Smooth muscle cell of the brain vasculature (primary cell): ENCODE results near the gene MAT2A.
A peak's percentile ranks its signal among the peaks of the same experiment; 100 is the strongest.
"Not testable (repeated sequence)": the region's sequence is repeated elsewhere in the genome, so short reads cannot be mapped to it uniquely, and the experiment has no call there.

Experiments
- DNase-seq: peaks from one replicate; pipeline ENCODE4 v3.0.0-alpha.2; 2012; ENCODE audit warnings: low read depth, low spot score

MAT2A gene

DNA sequence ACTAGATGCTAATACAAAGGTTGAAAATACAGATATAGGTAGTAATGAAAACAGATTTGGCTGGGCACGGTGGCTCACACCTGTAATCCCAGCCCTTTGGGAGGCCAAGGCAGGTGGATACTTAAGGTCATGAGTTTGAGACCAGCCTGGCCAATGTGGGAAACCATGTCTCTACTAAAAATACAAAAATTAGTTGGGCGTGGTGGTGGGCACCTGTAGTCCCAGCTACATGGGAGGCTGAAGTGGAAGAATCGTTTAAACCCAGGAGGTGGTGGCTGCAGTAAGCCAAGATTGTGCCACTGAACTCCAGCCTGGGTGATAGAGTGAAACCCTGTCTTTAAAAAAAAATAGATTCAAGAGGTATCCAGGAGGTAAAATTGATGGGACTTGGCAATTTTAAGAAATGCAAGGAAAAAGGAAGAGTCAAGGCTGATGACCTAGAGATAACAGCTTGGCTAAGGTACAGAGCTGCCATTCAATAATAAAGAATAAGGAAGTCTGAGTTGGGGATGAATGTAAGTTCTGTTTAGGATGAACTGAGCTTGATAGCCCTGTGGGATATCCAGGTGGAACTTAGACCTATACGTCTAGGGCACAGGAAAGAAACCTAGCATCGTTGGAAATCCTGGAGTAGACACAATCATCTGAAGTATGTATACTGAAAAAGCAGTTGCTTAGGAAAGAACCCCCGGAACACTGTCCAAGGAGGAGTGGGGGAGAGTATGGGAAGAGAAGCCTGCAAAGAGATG lies 9.1 kb downstream of the MAT2A start:
- no peak for DNase-seq

DNA sequence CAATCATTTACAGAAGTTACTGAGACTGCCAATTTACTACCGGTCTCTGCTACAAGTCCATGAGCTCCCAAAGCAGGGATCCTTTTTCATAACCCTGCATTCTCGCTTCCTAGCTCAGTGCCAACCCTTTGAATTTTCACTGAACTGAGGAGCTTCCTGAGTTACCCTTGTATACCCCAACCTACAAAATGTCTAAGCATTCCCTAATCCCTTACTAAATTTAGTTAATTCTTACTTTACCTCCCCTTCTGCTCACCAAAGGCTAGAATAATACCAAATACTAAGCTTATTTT lies 9.6 kb downstream of the MAT2A start:
- DNase-seq: no peak

DNA sequence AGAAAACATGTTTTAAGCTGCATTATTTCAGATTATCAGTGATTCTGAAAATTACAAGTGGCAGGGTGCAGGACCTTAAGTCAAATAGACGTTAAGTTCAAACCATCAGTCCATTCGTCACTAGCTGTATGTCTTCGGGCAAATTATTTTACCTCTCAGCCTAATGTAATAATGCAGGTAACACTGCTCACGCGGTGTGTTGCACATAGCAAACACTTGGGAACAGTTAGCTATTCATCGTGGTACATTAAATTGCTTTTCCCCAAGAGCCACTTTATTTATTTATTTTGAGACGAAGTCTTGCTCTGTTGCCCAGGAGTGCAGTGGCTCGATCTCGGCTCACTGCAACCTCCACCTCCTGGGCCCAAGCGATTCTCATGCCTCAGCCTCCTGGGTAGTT lies 10.1 kb downstream of the MAT2A start:
- DNase-seq: no peak

DNA sequence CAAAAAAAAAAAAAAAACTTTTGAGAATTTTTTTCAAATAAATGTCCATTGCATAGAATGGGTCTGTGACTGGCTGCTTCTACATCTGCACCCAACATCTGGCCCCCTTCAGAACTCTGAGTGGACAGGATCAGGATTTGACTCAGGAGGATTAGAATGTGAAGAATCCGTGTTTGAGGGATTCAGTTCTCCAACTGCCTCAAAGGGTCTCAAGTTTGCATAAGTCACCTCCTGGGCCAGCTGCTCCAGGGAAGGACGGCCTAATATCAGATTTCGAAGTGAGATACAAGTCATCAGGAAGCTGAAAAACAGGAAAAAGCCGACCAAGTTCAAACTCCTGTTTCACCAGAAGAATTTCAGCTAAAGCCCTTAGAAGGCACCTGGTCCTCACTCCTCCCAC lies 10.9 kb downstream of the MAT2A start:
- DNase-seq: peak; percentile 50

DNA sequence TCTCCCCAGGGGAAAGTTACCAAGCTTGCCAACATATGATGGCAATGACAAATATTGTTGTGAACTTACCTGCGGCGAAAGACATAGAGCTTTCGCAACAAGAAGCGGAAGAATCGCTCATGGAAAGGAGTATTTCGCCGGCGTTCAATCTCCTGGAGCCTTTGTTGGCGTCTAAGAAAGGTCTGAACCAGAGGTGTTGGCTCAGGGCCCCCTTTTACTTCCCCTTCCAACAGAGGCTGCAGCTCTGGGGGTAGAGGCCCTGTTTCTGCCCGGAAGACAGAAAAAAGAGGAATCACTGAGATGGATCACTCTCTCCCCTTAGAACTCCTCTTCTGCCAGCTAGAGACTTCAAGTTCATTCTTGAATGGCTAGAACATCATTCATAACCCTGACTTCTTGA lies 11.5 kb downstream of the MAT2A start:
- no peak for DNase-seq

DNA sequence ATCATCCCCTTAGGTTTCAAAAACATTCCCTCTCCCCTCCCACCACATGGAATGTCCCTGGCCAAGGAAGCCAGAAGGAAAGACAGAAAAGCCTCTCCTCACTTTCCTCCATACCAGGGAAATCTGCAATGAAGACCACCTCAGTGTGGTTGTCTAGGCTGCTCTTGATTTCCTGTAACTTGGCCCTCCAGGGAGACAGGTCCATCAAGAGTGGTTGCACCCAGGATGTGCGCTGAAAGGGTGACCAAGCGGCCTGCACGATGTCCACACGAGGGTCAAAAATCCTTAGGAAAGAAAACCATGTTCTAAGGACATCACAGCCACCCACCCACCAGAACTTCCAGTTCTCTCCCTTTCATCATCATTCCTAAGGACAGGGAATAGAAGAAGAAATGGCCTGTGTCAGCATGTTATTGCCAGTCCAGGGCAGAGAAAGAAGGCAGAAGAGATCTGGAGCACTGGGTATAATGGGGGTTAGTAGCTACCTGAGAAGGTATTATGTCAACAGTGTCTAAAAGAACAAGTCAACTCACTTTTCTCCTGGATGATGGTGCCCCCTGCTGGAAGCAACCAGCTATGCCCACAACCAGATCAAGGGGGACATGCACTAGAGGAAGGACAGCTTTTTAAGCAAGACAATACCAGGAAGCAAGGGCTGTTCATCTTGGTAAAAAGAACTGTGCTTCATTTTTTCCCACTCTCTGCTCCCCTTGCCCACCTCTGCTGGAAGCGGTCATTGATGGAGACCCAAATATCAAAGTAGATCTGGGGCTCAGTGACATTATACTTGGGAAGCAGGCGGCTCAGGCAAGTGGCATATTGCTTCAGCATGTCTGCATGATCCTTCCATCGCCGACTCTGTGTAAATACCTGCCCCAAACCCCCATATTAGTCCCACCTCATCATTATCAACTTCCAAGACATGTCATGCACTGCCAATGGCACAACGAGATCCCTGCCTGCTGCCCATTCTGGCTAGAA lies 13.0 kb downstream of the MAT2A start:
- DNase-seq: peak; percentile 62

DNA sequence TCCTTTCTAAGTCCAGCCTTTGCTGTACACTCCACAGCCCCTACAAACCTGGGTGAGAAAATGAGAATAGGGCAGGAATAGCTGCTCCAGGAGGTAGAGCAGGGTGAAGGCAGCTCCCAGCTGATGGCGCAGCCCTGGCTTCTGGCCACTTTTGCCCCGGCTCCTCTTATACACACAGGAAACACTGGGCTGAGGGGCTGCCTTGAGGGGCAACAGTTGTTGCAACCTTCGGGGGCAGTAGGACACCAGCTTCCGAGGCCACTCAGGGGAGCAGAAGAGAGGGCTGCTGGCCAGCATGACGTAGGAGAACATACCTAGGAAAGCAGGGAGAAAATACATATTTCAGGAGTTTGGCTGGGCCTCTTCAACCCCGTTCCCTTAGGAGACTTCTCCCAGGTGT lies 14.2 kb downstream of the MAT2A start:
- no peak for DNase-seq

DNA sequence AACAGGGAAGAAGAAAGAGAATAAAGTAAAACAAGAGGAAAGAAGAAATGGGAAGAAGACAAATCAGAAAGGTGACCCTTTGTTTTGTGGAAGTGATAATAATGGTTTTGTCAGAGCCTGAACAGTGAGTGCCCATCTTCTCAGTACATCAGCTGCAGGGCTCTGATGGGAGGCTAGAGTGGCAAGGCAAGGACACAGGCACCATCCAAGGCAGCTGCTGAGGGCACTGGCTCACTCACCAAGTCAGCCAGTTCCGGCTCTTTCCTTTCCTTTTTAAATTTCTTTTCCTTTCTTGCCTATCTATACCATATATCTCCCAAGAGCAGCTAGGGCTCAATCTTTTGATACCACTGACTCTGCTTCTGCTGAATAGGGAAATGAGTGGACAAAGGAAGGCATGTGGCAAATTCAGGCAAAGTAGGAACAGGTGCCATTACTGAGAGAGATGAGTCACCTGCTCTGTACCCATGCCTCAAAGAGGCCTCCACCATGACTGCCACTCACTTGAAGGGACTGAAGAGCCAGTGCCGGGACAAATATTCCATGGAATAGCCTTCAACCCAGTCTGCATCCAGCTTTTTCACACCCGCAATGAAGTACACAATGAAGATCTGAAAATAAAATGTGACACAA lies 16.1 kb downstream of the MAT2A start:
- DNase-seq: no peak

DNA sequence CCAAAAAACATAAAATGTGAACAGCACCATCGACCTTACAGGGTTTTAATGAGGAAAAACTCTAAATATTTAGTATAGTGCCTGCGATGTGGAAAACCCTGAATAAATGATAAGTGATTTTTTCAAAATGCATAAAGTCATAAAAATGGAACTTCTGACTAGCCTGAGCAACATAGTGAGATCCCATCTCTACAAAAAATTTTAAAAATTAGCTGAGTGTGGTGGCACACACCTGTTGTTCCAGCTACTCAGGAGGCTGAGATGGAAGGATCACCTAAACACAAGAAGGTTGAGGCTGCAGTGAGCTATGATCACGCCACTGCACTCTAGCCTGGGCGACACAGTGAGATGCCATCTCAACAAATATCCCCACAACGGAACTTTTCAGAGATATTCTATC lies 18.2 kb downstream of the MAT2A start:
- DNase-seq: no peak

DNA sequence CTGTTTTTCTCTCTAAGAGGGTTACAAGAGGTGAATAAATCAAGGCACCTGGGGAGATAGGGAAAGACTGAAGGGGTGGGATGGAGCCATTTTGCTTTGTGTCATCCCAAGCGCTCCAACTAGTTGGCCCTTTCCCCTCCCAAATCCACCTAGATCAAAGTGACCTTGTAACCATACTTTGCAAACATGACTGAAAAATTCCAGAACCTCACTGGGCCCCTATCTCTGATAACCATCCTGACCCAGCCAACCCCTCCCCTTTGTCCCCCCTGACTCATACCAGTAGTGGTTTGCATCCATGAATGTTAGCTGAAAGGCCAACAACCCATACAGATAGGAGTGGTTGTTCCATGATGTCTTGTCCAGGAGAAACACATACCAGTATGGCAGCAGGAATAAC lies 19.2 kb downstream of the MAT2A start:
- DNase-seq: no peak

DNA sequence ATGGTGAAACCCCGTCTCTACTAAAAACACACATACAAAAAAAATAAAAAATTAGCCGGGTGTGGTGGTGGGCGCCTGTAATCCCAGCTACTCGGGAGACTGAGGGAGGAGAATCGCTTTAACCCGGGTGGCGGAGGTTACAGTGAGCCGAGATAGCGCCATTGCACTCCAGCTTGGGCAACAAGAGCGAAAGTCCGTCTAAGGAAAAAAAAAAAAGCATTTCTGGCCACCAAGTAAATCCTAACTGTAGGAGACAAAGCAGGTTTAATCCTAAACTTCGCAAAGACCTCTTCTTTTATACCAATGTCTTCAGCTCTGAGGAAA lies 21.4 kb downstream of the MAT2A start:
- not testable (repeated sequence) for DNase-seq

DNA sequence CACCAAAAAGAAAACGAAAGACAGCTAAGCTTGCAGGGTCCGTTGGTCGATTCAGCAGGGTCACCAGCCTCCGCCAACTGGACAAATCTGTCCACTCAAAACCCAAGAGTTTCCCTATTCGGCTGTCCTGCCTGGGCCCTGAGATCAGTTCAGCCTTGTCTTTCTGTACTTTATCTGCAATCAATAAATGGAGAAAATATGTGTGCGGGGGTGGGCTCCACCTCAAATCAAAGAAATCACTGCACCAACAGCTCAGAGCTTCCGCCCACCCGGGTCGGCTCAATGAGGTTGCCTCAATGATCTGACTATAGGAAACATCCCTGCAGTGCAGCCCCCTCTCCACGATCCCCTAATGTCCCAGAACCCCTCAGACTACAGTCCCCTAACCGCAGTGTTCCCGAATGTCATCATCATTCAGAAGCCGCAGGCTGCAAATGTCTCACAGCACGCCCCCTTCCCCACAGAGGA lies 21.9 kb downstream of the MAT2A start:
- DNase-seq: no peak

DNA sequence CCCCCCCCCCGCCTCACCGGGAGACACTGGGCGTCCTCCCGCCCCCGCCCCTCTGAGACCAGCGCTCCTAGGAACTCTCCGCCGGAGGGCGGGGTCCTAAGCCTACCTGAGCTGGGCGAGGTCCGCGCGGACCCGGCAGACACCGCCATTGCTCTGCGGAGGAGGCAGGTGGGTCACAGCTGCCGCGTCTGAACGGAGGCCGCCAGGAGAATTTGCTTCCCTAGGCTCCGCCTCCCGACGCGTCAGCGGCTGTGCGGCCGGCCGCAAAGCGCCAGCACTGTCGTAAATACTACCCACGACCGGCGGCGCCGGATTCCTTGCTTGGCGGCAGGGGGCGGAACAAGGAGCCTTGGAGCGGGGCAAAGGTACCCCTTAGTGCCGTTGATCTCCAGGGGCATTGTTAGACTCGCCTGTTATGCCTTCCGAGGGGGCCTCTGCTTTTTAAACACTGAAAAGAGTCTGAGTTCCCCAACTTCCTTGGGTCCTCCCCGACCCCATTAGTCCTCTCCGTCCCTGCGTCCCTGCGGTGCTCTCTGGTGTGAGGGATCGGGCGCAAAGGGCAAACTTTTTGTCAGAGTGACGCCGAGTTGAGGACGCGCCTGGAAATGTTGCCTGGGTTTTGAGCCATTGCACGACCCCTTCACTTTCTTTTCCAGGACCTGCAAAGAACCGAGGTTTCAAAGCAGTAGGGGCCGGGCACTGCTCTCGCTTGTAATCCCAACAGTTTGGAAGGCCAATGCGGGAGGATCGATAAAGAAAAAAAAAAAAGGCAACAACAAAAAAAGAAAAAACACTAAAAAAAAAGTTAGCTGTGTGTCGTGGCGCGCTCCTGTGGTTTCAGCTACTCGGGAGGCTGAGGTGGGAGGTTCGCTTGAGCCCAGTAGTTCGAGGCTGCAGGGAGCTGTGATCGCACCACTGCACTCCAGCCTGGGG lies 22.6 kb downstream of the MAT2A start, which contains the start of gene GGCX:
Gene GGCX, minus strand, starts transcription at position 214 of the 933 bp plus-strand sequence. Its CDS starts 65 bp downstream, at position 149.
- peak; percentile 83 for DNase-seq

DNA sequence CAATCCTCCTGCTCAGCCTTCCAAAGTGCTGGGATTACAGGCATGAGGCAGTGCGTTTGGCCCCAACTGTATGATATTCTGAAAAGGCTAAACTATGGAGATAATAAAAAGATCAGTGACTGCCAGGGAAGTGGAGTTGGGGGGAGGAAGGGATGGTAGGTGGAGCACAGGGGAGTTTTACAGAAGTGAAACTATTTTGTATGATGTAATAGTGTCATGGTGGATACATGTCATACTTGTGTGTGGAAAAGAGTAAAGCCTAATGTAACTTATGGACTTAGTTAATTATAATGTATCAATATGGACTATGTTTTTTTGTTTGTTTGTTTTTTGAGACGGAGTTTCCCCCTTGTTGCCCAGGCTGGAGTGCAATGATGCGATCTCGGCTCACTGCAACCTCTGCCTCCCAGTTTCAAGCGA lies 25.2 kb downstream of the MAT2A start:
- no peak for DNase-seq

DNA sequence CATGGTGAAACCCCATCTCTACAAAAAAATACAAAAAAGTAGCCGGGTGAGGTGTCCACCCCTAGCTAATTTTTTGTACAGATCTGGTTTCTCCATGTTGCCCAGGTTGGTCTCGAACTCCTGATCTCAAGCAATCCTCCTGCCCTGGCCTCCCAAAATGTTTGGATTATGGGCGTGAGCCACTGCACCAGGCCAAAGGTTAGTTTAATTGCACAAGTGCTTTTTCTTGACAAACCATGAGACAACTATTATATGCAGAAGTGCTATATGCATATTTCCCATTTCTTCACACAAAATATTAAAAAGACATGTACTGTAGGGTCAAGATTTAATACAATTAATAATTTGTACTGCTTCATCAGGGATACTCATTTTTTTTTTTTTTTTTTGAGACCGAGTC lies 27.3 kb downstream of the MAT2A start:
- no peak for DNase-seq

DNA sequence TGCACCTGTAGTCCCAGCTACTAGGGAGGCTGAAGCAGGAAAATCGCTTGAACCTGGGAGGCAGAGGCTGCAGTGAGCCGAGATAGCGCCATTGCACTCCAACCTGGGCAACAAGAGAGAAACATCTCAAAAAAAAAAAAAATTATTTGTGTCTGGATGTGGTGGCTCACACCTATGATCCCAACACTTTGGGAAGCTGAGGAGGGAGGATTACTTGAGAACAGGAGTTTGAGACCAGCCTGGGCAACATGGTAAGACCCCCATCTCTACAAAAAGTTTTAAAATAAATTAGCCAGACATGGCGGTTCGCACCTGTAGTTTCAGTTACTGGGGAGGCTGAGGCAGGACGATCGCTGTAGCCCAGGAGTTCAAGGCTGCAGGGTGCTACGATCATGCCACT lies 36.8 kb downstream of the MAT2A start:
- no peak for DNase-seq

DNA sequence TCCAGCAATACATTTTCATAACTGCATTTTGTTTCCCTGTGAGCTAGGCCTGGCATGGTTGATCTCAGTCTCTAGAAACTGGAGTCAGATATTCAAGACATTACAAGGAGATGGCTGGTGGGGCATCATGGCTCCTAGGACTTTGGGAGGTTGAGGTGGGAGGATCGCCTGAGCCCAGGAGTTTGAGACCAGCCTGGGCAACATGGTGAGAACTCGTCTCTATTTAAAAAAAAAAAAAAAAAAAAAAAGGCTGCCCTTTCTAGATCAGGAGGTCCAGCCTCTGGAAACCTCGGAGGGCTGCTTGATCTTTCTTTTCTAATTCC lies 38.1 kb downstream of the MAT2A start:
- no peak for DNase-seq

DNA sequence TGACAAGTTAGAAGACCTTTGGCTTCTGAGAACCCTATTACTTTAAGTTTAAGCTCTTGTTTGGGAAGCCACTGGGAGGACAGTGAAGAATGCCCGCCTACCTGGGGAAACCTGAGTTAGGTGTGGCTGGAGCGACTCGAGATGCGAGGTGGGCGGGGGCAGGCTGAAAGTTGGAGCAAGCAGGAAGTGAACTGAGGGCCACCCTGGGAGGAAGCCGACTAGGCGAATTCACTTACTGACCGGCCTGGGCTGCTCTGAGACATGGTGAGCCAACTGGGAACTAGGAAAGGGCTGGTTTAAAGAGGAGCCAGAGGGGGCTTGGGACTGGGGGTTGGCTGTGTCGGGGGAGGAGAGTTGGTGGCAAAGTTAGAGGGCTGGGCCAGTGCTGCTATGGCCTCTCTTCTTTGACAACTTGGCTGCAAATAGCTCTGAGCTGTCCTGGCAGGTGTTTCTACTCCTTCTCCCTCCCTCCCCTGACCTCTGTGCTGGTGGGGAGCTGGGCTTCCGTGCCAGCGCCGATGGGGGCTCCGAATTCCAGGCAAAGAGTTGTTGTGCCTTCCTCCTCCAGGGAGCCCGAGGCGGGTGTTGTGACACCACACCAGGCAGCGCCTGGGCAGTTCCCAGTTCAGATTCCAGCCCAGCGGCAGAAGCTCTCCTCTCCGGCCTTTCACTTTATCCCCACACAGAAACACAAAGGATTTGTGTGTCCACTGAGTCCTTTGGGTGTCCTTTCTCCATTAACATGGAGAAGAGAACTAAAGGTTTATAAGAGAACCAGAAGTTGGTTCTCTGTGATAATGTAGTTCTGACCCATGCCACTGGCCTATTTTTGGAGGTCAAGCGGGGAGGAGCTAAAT lies 38.6 kb downstream of the MAT2A start, which contains the start of gene VAMP8:
Gene VAMP8, plus strand, starts transcription at position 201 of the 857 bp plus-strand sequence. Its CDS starts 61 bp downstream, at position 262.
- DNase-seq: no peak

DNA sequence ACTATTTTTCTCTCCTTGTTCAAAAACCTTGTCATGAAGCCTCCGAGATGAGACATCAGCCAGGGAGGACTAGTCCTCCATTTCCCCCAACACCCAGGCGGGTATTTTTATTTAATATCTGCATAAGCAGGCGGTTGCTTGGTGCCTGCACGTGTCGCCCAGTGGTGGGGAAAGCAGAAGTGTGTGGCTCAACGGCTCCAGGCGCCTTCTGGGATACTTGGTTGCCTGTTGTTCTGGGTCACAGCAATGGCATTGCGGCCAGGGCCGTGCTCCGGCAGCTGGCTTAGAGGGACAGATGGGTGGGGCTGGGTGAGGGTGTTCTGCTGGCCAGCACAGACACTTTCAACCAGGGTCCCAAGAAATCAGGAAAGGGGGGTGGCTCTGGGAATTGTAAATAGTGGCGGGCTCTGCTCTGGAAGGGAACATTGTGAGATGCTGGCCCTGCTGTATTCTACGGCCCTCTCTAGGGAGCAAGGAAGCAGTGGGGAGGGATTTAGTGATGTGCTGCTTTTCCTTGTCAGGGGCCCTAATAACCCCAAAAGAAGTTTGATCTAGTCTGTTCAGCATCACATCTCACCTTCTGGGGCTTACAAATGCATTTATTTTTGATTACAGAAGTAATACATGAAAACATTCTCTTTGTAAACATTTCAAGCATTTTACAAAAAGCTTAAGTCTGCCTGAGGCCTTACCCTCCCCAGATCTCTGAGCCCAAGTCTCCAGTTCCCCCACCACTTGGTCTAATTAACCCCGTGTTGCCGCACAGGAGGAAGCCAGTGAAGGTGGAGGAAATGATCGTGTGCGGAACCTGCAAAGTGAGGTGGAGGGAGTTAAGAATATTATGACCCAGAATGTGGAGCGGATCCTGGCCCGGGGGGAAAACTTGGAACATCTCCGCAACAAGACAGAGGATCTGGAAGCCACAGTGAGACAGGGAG lies 39.5 kb downstream of the MAT2A start:
- no peak for DNase-seq
